Skeletal muscle cell (primary cell): ENCODE data around the gene KRTAP19-6.
"Not testable (repeated sequence)": the region's sequence is repeated elsewhere in the genome, so short reads cannot be mapped to it uniquely, and the experiment has no call there.

Experiments used
- DNase-seq: peaks from one replicate; pipeline ENCODE4 v3.0.0-alpha.2; 2010; ENCODE audit warnings: low read depth
- H3K4me3 ChIP-seq: 2 replicates; pipeline ENCODE4 v1.5.1; 2011; ENCODE audit warnings: low read depth, mild to moderate bottlenecking, control low read depth, low read length, moderate library complexity

Gene KRTAP19-6

GRCh38 chr21:30541764-30542163, at the start of gene KRTAP19-6:
Gene KRTAP19-6, minus strand, starts transcription at chr21:30541864. Its CDS starts 31 bp downstream, at chr21:30541833.
- H3K4me3 ChIP-seq, result no peak within 1 kb of the TSS
- no peak for DNase-seq

DNA sequence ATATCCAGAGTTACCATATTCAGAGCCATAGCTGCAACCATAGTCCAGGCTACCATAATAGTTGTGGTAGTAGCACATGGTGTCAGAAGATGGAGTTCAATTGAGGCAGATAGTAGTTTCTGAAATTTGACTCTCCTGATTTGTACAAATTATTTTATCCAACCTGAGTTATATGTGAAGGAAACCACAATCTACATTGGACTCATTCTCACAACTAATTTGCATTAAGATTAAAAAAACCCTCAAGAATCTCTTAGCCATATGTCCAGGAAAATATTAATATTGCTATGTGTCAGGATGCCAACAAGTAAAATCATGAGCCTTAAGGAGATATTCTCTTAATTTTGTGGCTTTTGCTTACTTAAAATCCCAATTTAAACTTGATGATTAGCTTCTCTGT, 48.6 kb upstream of the KRTAP19-6 start, which contains the start of gene KRTAP22-2:
Gene KRTAP22-2 (minus strand): TSS at position 101 of the 400 bp plus-strand sequence.
- DNase-seq, result no peak
- no peak within 1 kb of the TSS for H3K4me3 ChIP-seq

DNA sequence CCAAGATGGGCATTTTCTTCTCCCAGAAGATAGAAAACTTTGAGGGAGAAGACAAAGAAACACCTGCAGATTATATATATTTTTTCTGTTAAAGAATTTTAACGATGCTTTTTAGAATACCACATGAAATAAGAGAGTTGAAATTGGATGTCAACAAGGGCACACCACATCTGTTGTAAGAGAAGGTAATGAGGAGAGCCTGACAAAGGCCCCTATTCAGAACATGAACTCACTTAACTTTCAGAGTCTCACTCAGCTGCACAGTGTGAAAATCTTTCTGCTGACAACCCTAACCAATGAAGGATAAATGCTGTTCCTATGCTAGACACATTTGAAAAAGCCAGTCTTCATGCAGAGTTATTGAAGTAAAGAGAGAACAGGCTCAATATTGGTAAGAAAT, 41.2 kb upstream of the KRTAP19-6 start:
- H3K4me3 ChIP-seq, result no peak overlapping the region
- DNase-seq, result no peak

DNA sequence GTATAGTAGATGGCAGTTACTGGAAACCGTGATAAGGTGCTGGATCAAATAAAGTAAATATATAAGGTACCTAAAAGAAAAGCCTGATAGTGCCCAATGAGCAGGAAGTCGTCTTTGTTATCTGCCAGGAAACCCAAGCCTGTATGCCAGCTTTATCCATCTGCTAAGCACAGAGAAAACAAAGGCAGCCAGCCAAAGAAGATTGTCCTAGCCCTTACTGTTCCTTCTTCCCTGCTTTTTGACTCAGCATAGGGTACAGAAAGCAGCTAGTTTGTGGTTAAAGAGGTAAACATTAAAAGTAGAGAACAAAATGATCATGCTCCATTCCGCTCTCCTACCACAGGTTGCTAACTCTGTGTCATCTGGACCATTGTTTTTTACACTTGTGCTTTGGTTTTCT, 38.5 kb upstream of the KRTAP19-6 start:
- no peak overlapping the region for H3K4me3 ChIP-seq
- DNase-seq, result no peak

DNA sequence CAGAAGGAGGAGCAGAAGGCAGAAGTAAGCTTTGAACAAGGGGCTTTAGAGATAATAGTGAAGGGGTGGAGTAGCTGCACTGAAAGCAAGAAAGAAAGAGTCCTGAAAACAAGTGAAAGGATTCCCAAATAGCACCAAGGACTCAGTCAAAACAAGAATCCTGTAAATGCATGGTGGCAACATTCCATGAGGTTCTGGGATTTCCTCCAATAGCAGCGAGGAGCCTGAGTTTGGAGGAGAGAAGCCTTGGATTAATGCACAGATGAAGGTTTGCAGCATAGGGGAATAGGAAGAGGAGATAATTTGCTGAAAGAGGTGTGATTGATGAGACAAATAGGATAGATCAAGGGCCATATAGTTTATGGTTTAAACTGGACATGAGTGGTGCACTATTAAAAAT, 37.7 kb upstream of the KRTAP19-6 start:
- no peak overlapping the region for H3K4me3 ChIP-seq
- no peak for DNase-seq

DNA sequence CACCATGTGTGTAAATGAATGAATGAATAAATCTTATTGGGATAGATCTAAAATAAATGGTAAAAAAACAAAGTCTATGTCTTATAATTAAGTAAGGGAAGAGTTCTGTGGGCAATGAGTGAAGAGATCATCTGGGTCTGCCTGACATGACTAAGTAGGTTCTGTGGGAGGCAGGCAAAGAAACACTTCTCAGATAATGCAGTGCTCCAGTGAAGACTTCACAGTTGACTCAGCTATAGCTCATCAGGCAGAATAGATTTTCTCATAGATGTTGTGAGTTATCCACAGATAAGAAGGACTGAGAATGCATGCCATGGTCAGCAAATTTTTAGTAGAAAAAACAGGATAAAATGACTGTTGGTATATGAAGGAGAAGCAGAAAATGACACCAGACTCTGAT, 36.1 kb upstream of the KRTAP19-6 start:
- no peak overlapping the region for H3K4me3 ChIP-seq

GRCh38 chr21:30567617-30568016, 26.0 kb upstream of the KRTAP19-6 start:
- H3K4me3 ChIP-seq, result no peak overlapping the region
- no peak for DNase-seq

More for the DNA sequence above, 36.1 kb upstream of the KRTAP19-6 start:
- DNase-seq, result no peak

DNA sequence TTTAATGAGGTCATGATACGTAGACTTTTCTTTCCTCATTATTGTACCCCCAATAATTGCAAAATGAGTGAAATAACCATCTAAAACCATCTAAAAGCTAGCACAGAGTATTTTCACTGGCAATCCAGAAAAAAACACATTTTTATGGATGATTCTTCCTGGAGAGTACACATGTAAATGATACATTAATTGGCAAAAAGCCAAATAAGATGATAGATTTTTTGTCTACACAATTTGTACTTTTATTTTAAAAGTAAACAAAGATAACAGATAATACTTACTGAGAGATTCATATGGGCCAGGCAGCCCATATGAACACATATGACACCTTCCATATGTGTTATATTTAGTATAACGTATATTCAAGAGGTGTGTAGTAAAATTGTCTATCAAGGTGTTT, 22.0 kb upstream of the KRTAP19-6 start:
- no peak for DNase-seq
- no peak overlapping the region for H3K4me3 ChIP-seq

DNA sequence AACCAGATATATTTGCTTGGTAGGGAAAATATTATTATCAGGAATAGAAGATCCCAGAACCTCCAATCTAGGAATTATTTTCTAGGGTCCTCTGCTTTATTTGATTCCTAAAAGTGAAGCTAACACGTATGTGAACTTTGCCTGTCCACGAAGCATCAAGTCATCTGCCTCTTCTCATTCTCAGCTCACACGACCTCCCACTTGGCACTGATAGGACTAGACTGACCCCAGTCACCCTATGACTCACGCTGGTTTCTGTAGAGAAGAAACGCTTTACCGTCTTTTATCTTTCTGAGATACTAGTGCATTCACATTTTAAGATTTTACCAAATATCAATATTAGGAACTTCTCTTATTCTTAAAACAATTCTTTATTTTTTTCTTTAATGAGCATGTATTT, 21.4 kb upstream of the KRTAP19-6 start:
- no peak for DNase-seq

GRCh38 chr21:30561957-30562356, 20.3 kb upstream of the KRTAP19-6 start:
- no peak overlapping the region for H3K4me3 ChIP-seq

More for the DNA sequence above, 21.4 kb upstream of the KRTAP19-6 start:
- H3K4me3 ChIP-seq, result no peak overlapping the region

GRCh38 chr21:30561264-30561895, 19.7 kb upstream of the KRTAP19-6 start, which contains the start of gene KRTAP19-7:
Gene KRTAP19-7, minus strand, starts transcription at chr21:30561314. Its CDS starts 25 bp downstream, at chr21:30561289.
- DNase-seq, result no peak
- no peak within 1 kb of the TSS for H3K4me3 ChIP-seq

More at GRCh38 chr21:30561957-30562356, 20.3 kb upstream of the KRTAP19-6 start:
- DNase-seq, result no peak

GRCh38 chr21:30555095-30555494, 13.4 kb upstream of the KRTAP19-6 start:
- no peak overlapping the region for H3K4me3 ChIP-seq
- no peak for DNase-seq

GRCh38 chr21:30552782-30553181, 11.1 kb upstream of the KRTAP19-6 start:
- DNase-seq, result no peak
- H3K4me3 ChIP-seq, result no peak overlapping the region

DNA sequence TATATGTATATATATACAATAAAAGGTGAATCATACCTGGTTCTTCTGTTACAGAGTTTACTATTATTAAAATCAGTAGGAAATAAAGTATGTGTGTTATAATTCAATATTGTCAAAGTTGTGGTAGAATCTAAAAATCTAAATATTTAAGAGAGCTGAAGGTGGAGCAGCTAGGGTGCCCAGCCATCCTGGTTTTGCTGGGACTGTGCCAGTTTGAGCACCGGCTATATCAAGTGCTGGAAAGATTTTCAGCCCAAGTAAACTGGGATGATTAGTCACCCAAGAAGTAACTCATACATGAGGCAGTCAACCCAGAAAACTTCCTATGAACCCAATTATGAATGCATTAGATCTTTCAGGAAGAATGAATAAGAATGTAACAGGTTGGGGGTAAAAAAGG, 22.8 kb downstream of the KRTAP19-6 start:
- no peak for DNase-seq
- no peak overlapping the region for H3K4me3 ChIP-seq

DNA sequence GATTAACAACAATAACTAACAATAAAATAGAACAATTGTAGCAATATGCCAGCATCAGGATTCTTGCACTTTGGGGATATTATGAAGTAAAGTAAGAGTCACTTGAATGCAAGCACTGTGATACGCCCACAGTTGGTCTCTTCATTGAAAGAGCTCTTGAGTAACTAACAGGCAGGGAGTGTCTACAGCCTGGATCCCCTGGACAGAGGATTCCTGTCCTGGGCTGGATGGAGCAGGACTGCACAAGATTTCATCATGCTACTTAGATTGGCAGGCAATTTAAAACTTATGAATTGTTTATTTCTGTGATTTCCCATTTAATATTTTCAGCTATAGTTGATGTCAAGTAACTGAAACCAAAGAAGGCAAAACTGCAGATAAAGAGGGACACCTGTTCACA, 26.0 kb downstream of the KRTAP19-6 start:
- no peak for DNase-seq
- no peak overlapping the region for H3K4me3 ChIP-seq

DNA sequence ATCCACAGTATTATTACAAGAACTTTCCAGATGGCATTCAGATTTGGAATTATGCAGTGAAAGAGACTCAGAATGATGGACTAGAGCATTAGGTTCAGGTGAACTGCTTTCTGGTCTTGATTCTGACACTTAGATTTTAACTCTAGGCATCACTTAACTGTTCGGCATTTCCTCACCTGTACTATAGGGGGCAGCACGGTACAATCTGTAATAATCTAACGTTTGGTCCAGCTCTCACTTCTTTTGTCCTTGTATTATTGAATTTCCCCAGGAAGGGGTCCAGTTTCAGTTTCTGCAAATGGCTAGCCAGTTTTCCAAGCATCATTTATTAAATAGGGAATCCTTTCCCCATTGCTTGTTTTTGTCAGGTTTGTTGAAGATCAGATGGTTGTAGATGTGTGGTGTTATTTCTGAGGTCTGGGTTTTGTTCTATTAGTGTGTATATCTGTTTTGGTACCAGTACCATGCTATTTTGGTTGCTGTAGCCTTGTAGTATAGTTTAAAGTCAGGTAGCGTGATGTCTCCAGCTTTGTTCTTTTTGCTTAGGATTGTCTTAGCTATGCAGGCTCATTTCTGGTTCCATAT, 36.0 kb downstream of the KRTAP19-6 start:
- DNase-seq, H3K4me3 ChIP-seq: not testable (repeated sequence)

- DNase-seq, result no peak
- H3K4me3 ChIP-seq, result no peak within 1 kb of the TSS
Observed at GRCh38 chr21:30502041-30502440, 39.6 kb downstream of the KRTAP19-6 start, which contains the start of gene KRTAP19-5. Gene KRTAP19-5, minus strand, starts transcription at chr21:30502141. Its CDS starts 51 bp downstream, at chr21:30502090.

- no peak for DNase-seq
- no peak within 1 kb of the TSS for H3K4me3 ChIP-seq
Observed at GRCh38 chr21:30497065-30497464, 44.6 kb downstream of the KRTAP19-6 start, which contains the start of gene KRTAP19-4. Gene KRTAP19-4, minus strand, starts transcription at chr21:30497165. Its CDS starts 55 bp downstream, at chr21:30497110.

DNA sequence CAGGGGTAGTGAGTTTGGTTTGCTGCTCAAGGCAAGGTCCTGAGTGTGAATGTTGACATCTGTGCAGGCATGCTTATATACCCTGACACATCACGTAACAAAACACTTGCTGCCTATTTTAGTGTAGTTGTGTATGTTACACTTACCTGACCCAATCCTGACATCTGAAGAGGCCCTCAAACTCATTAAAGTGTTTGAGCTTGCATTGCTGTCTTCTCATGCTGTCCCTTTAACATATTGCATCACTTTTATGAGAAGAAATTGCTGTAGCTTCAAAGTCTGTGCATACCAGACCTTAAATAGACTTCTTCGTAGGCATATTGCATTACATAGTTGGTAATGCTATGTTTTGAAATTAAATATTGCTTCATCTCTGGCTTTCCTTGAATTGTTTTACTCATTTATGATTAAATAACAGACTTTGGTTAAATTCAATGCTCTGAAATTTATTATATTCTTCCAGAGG, 49.7 kb downstream of the KRTAP19-6 start, which contains the start of gene KRTAP19-3:
Gene KRTAP19-3 (minus strand): TSS at position 51 of the 466 bp plus-strand sequence. CDS start 56 bp downstream, outside the sequence.
- DNase-seq, result no peak
- H3K4me3 ChIP-seq, result no peak within 1 kb of the TSS
